ENCODE measurements around the gene LYZL2.
"Not testable (repeated sequence)": the region's sequence is repeated elsewhere in the genome, so short reads cannot be mapped to it uniquely, and the experiment has no call there.

GRCh38 chr10:30677146-30677545, 47.6 kb upstream of the LYZL2 start:
- TF ChIP-seq POLR2A, CTCF (IDR thresholded peaks at IDR 0.05): not testable (repeated sequence)
